Transverse colon (tissue), 3 donors: ENCODE data around the gene FAM131C.

ENCODE experiments used
- CTCF ChIP-seq, 5 experiments: fragments of 200-600 bp in 3 of 5; fragments of 450-650 bp in 2 of 5; sonication (generic) in 3 of 5; IDR thresholded peaks; 1 replicate in 2 of 5; 2 replicates in 3 of 5; pipeline ENCODE4 v1.5.1; 2016 to 2017; ENCODE audit warnings: antibody characterized with exemption in 5 of 5, inconsistent platforms in 3 of 5, mild to moderate bottlenecking in 2 of 5, moderate library complexity in 1 of 5
- EP300 ChIP-seq: sonication (generic); formaldehyde crosslinking; IDR thresholded peaks from one replicate; pipeline ENCODE4 v1.6.1; 2017; ENCODE audit warnings: antibody characterized with exemption, low read depth
- POLR2A ChIP-seq: fragments of 450-650 bp; IDR thresholded peaks from one replicate; pipeline ENCODE4 v1.6.1; 2016; ENCODE audit warnings: antibody characterized with exemption, mild to moderate bottlenecking, moderate library complexity

GRCh38 chr1:16064536-16065268 is 8.7 kb downstream of the FAM131C start:
- no peak for TF ChIP-seq POLR2A
- TF ChIP-seq EP300: no peak
- TF ChIP-seq CTCF (IDR thresholded peaks at IDR 0.05): no peak
